Measurements from ENCODE around the gene TFF2. TPM values are rescaled to one million over a fixed set of nuclear protein-coding genes. Genes with fewer than 3 reads are reported as not detected.

The TFF2 gene
- total RNA-seq, 2 experiments from 2014 or later, result not detected

DNA sequence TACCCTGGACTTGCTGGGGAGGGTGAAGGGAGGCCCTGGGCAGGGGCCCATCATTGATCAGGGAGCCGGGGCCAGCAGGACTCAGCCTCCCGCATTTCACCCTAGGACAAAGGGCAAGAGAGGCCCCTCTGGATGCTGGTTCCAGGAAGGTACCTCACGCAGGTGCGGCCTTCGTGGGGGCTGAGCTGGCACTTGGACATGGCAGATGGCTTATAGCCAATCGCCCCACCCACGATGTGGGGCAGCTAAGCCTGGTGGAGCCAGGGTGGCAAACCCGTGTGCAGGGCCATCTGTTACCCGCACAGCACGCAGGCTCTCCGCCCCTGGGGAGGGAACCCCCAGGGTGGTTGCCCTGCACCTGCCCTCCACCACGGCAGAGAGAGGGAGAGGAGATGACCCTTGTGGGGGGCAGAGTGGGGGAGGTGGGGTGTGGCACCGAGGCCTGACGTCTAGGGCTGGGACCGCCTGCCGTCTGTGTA lies 38.1 kb downstream of the TFF2 start:
- Mint-ChIP-seq H3K4me1 (ENCODE audit: low read depth) (peaks cover 3% of the 10 kb centered on the region), H3K27me3 (peaks cover under 1% of the 10 kb centered on the region), H3K4me3 (no peak overlapping the region), H3K9me3 (no peaks in the 10 kb centered on the region), H3K36me3 (no peaks in the 10 kb centered on the region), H3K27ac (no peak overlapping the region)
- intact Hi-C loops (cut with micrococcal nuclease), result no loop called here
- ChIA-PET POLR2A (no interaction called here), CTCF (interaction anchor here (1.0 to 4.0 kb wide), 2 partner anchors 137 to 145 kb away, joined by 3 to 34 read pairs; no protein-coding TSS in a partner anchor)
- DNase-seq, result no peak

- Mint-ChIP-seq H3K27ac (no peak overlapping the region), H3K36me3 (no peaks in the 10 kb centered on the region), H3K9me3 (no peaks in the 10 kb centered on the region), H3K27me3 (peaks cover 5% of the 10 kb centered on the region), H3K4me1 (ENCODE audit: low read depth) (peaks cover 3% of the 10 kb centered on the region), H3K4me3 (no peak overlapping the region)
- intact Hi-C loops (cut with micrococcal nuclease), result no loop called here
- DNase-seq, result no peak
- ChIA-PET CTCF (interaction anchor here (0.9 to 4.0 kb wide), 6 partner anchors 67 to 148 kb away, joined by 3 to 34 read pairs (median 9); no protein-coding TSS in a partner anchor), POLR2A (no interaction called here)
Observed at GRCh38 chr21:42311816-42312625, 38.8 kb downstream of the TFF2 start.

- Mint-ChIP-seq H3K4me3 (no peak overlapping the region), H3K27ac (no peak overlapping the region), H3K9me3 (no peaks in the 10 kb centered on the region), H3K4me1 (ENCODE audit: low read depth) (peaks cover 3% of the 10 kb centered on the region), H3K27me3 (peaks cover 5% of the 10 kb centered on the region), H3K36me3 (no peaks in the 10 kb centered on the region)
- intact Hi-C loops (cut with micrococcal nuclease), result no loop called here
- POLR2A ChIA-PET, result no interaction called here
- no peak for DNase-seq
- CTCF ChIA-PET, result interaction anchor here (0.5 to 4.0 kb wide), 20 partner anchors 8 to 520 kb away, joined by 3 to 34 read pairs (median 6); no protein-coding TSS in a partner anchor
Observed at GRCh38 chr21:42311160-42311559, 39.6 kb downstream of the TFF2 start.

DNA sequence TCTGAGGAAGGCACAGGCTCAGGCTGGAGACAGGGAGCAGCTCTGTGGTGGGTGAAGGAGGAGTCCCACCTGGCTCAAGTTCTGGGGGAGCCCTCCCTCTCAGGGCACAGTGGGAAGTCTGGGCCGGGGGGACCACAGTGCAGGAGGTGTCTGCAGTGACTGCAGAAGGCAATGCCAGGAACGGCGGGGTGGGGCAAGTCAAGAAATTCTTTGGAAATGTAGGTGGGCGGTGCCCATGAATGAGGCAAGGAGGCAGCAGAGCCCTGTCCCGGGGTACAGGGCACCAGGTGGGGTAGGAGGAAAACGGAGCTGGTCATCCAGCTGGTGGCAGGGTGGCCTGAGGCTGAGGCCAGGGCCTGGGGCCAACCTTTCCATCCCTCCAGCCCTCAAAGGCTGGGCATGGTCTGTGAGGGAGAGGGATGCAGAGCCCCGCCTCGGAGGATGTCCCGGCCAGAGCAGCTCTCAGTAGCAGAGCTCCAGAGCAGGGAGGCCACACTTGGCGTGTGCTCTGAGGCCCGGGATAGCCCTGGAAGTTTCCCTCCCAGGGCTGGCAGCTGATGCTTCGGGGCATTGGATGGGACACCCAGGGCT lies 40.3 kb downstream of the TFF2 start:
- Mint-ChIP-seq H3K27me3 (peaks cover 5% of the 10 kb centered on the region), H3K4me1 (ENCODE audit: low read depth) (peaks cover 3% of the 10 kb centered on the region), H3K4me3 (no peak overlapping the region), H3K27ac (peak overlapping the region; percentile 13), H3K36me3 (no peaks in the 10 kb centered on the region), H3K9me3 (no peaks in the 10 kb centered on the region)
- ChIA-PET POLR2A (no interaction called here), CTCF (interaction anchor here (0.8 to 4.0 kb wide), 29 partner anchors 8 to 217 kb away, joined by 3 to 34 read pairs (median 6); no protein-coding TSS in a partner anchor)
- no peak for DNase-seq
- intact Hi-C loops (cut with micrococcal nuclease), result no loop called here

DNA sequence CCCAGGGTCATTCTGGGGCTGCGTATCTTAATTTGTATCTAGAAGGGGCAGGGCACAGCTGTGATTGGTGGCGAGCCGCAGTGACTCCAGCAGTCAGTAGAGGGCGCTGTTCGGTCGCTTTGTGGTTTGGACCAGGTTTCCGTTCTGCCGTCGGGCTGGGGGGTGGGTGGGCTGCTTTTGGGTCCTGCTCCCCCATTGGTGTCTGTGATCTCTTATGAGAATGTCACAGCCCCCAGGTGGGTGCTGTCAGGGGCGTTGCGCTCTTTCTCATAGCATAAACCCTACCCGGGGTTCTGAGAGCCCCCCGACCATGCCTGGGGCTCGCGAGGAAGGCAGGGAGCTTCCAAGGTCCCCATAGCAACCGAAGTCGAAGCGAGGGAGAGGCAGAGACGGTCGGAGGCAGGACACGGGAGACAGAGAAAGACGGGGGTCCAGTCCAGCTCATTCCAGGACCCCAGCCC lies 41.0 kb downstream of the TFF2 start:
- H3K36me3 Mint-ChIP-seq, result no peaks in the 10 kb centered on the region

GRCh38 chr21:42308914-42309752 lies 41.7 kb downstream of the TFF2 start:
- no peaks in the 10 kb centered on the region for H3K9me3 Mint-ChIP-seq
- peaks cover 5% of the 10 kb centered on the region for H3K27me3 Mint-ChIP-seq
- intact Hi-C loops (cut with micrococcal nuclease), result loop anchor here (1.0 to 10.0 kb wide), 3 partner anchors 76 to 164 kb away; no protein-coding TSS in a partner anchor
- H3K4me3 Mint-ChIP-seq, result no peak overlapping the region
- CTCF ChIA-PET, result interaction anchor here (0.6 to 4.0 kb wide), 31 partner anchors 9 to 189 kb away, joined by 3 to 34 read pairs (median 4); no protein-coding TSS in a partner anchor
- no peak for DNase-seq
- POLR2A ChIA-PET, result no interaction called here
- H3K4me1 Mint-ChIP-seq (ENCODE audit: low read depth), result peaks cover 3% of the 10 kb centered on the region
- H3K36me3 Mint-ChIP-seq, result no peaks in the 10 kb centered on the region
- no peak overlapping the region for H3K27ac Mint-ChIP-seq

More for the DNA sequence above, 41.0 kb downstream of the TFF2 start:
- H3K27me3 Mint-ChIP-seq, result peaks cover 5% of the 10 kb centered on the region
- no peak overlapping the region for H3K27ac Mint-ChIP-seq
- intact Hi-C loops (cut with micrococcal nuclease), result loop anchor here (1.0 to 10.0 kb wide), 3 partner anchors 75 to 164 kb away; no protein-coding TSS in a partner anchor
- no peak overlapping the region for H3K4me3 Mint-ChIP-seq
- H3K4me1 Mint-ChIP-seq (ENCODE audit: low read depth), result peaks cover 3% of the 10 kb centered on the region
- ChIA-PET CTCF (interaction anchor here (0.6 to 4.0 kb wide), 38 partner anchors 8 to 190 kb away, joined by 3 to 34 read pairs (median 4); no protein-coding TSS in a partner anchor), POLR2A (no interaction called here)
- DNase-seq, result peak; percentile 83
- no peaks in the 10 kb centered on the region for H3K9me3 Mint-ChIP-seq

GRCh38 chr21:42308161-42308913 lies 42.5 kb downstream of the TFF2 start:
- POLR2A ChIA-PET, result no interaction called here
- CTCF ChIA-PET, result interaction anchor here (1.0 to 3.8 kb wide), 11 partner anchors 11 to 144 kb away, joined by 3 to 24 read pairs (median 4); no protein-coding TSS in a partner anchor
- no peak overlapping the region for H3K27ac Mint-ChIP-seq
- peaks cover 3% of the 10 kb centered on the region for H3K4me1 Mint-ChIP-seq (ENCODE audit: low read depth)
- DNase-seq, result no peak
- H3K9me3 Mint-ChIP-seq, result no peaks in the 10 kb centered on the region
- intact Hi-C loops (cut with micrococcal nuclease), result loop anchor here (10.0 kb wide), 1 partner anchor 76 kb away; no protein-coding TSS in a partner anchor
- no peak overlapping the region for H3K4me3 Mint-ChIP-seq
- H3K36me3 Mint-ChIP-seq, result no peaks in the 10 kb centered on the region
- H3K27me3 Mint-ChIP-seq, result peaks cover 5% of the 10 kb centered on the region

DNA sequence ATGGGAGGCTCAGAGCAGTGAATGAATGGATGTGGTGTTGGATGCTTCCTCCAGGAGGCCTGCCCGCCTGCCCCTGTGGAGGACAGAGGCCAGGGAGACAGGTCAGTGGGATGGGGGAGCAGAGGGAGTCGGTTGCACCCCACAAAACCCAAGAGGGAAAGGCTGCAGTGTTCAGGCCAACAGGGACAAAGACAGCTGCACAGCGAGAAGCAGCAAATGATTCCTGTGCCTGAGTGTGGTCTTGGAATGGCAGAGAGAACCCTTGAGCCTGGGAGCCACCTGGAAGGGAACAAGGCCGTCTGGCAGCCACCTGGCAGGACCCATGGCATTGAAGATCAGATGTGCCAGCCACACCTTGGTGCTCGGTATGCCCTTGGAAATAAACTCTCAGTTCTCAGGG lies 43.7 kb downstream of the TFF2 start:
- ChIA-PET POLR2A (no interaction called here), CTCF (no interaction called here)
- intact Hi-C loops (cut with micrococcal nuclease), result loop anchor here (10.0 kb wide), 1 partner anchor 78 kb away; no protein-coding TSS in a partner anchor
- H3K27me3 Mint-ChIP-seq, result peaks cover 5% of the 10 kb centered on the region
- H3K4me1 Mint-ChIP-seq (ENCODE audit: low read depth), result peaks cover 3% of the 10 kb centered on the region
- no peaks in the 10 kb centered on the region for H3K9me3 Mint-ChIP-seq
- H3K27ac Mint-ChIP-seq, result no peak overlapping the region
- no peak for DNase-seq
- H3K36me3 Mint-ChIP-seq, result no peaks in the 10 kb centered on the region
- no peak overlapping the region for H3K4me3 Mint-ChIP-seq

DNA sequence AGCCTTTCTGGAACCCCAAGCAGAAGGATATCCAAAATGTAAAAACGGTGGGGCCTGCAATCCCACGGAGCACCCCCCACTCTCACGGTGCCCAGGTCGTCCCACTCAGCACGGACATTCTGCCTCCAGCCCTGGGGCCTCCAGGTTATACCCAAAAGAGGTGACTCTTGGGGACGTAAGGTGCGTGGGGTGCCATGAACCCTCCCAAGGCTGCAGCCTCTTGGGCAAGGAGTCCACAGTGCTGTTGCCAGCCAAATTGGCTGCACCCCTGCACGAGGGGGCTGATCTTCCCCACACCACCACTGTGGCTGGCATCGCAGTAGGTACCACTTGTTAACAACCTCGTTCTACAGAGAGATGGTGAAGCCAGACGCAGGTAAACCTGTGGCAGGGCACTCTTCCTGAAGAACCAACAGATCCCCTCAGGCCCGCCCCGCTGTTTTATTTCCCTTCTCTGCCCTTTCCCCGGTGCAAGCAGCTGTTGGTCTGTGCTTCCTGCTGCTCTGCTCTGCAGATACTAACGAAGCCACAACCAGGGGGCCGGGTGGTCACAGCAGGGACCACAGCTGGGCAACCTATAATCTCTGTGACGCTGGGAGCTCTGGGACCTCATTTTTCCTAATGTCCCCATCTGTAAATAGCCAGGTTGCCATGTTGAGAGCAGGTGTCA lies 44.3 kb downstream of the TFF2 start:
- Mint-ChIP-seq H3K4me1 (ENCODE audit: low read depth) (peaks cover 3% of the 10 kb centered on the region), H3K9me3 (no peaks in the 10 kb centered on the region), H3K4me3 (no peak overlapping the region), H3K27ac (no peak overlapping the region), H3K36me3 (no peaks in the 10 kb centered on the region), H3K27me3 (peaks cover 5% of the 10 kb centered on the region)
- ChIA-PET CTCF (no interaction called here), POLR2A (no interaction called here)
- no peak for DNase-seq
- intact Hi-C loops (cut with micrococcal nuclease), result loop anchor here (10.0 kb wide), 1 partner anchor 78 kb away; no protein-coding TSS in a partner anchor

DNA sequence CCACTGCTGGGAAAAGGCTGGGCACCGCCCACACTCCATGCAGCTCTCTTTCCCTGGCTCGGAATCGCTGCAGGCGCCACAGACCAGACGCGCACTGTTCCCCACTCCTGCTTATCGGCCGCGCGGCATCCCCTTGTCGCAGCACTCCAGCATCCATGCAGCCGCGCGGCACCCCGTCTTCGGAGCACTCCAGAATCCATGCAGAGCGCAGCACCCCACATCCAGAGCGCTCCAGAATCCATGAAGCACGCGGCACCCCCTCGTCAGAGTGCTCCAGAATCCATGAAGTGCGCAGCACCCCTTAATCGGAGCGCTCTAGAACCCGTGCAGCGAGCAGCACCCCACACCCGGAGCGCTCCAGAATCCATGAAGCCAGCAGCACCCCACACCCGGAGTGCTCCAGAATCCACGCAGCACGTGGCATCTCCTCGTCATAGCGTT lies 45.1 kb downstream of the TFF2 start:
- intact Hi-C loops (cut with micrococcal nuclease), result loop anchor here (10.0 kb wide), 1 partner anchor 79 kb away; no protein-coding TSS in a partner anchor
- CTCF ChIA-PET, result no interaction called here
- no peaks in the 10 kb centered on the region for H3K9me3 Mint-ChIP-seq
- peaks cover 5% of the 10 kb centered on the region for H3K27me3 Mint-ChIP-seq
- no peaks in the 10 kb centered on the region for H3K36me3 Mint-ChIP-seq
- H3K4me1 Mint-ChIP-seq (ENCODE audit: low read depth), result peaks cover 3% of the 10 kb centered on the region
- no peak for DNase-seq
- no peak overlapping the region for H3K4me3 Mint-ChIP-seq
- no peak overlapping the region for H3K27ac Mint-ChIP-seq
- POLR2A ChIA-PET, result no interaction called here

Measured in activated CD4-positive, alpha-beta memory T cell treated with anti-CD3 and anti-CD28 coated beads for 36 hours (primary cell).